RCC 7860 (cell line): Measurements from ENCODE around the gene UNC5A.

Source experiments
- DNase-seq: peaks from one replicate; pipeline ENCODE4 v3.0.0-alpha.2; 2015; ENCODE audit warnings: low spot score
- FAIRE-seq: peaks from 2 replicates; lab custom pipeline; 2012; peaks lifted over from hg19 to GRCh38; lab: Jason Lieb, UNC

Gene UNC5A

DNA sequence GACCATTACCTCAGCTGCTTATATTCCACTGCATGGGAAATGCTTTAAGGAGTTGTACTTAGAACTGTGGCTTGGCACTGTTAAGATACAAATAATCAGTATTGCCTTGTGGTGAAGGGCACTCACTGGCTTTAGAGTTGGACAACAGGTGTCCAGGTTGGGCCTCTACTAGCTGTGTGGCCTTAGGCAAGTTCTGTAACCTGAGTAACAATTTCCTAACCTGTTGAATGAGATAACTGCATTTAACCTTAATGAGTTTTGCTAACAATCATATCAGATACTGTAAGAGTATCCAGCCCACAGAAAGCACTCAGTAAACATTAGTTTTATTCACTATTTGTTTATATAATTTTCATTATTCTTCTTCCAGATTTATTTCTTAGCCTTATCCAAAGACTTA lies 106.0 kb downstream of the UNC5A start:
- no peak for FAIRE-seq
- no peak for DNase-seq

DNA sequence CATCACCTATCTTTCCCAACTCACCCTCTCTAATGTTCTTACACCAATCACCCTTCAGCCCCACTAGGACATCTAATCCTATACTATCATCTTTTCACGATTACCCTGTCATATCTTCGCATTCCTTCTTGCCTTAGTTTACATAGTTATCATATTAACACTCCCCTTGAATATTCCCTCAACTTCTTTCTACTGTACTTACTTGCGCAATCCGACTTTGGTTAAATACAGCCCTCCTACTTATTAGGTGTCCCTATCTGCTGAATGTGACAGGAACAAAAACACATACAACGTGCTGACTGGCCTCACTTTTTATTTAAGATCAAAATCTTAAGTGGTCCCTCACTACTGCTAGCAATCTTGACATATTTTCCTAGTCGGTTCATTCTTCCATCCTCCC lies 108.3 kb downstream of the UNC5A start:
- DNase-seq (no peak), FAIRE-seq (no peak)

DNA sequence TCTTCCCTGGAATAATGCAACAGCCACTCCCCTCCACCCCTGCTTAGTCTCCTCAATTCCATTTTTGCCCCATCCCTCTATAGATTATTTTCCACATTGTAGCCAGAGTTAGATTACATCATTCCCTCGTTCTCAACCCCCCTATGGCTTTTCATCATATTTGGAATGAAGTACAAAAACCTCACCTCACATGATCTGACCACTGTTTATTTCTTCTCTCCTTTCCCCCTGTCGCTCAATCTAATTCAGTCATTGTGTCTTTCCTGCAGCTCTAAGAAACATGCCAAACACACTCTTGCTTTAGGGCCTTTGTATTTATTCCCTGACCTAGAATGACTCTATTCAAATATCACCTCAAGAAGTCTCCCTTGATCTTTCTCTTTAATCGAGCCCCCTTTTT lies 111.4 kb downstream of the UNC5A start:
- DNase-seq (no peak), FAIRE-seq (no peak)

DNA sequence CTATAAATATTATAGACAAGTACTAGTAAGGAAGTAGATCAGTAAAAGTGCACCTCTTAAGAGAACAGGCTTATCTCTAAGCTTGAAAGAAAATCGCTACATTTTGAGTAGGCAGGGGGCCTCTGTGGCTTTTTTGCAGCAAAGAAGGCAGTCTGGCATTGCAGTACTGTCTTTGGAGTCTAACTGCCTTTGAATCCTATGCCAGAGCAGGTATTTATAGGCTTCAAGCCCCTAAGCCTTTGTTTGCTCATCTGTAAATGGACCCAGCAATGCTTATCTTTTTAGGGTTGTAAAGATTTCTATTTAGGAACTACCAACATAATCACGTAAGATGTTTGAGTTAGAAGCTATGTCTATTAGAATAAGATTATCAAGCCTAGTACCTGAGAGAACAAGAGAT lies 112.5 kb downstream of the UNC5A start:
- FAIRE-seq (no peak), DNase-seq (no peak)

DNA sequence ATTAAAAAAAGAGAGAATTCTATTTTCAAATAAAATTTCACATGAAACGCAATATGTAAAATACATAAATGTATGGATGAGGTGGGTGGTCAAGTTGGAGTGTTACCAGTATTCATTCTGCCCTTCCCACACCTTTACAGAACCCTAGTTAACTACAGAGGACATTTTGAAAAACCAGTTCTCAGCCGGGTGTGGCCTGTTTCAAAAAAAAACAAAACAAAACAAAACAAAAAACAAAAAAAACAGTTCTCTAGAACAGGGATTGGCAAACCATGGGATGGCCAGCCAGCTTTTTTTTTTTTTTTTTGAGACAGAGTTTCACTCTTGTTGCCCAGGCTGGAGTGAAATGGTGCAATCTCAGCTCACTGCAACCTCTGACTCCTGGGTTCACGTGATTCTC lies 117.2 kb downstream of the UNC5A start:
- FAIRE-seq (no peak), DNase-seq (no peak)

DNA sequence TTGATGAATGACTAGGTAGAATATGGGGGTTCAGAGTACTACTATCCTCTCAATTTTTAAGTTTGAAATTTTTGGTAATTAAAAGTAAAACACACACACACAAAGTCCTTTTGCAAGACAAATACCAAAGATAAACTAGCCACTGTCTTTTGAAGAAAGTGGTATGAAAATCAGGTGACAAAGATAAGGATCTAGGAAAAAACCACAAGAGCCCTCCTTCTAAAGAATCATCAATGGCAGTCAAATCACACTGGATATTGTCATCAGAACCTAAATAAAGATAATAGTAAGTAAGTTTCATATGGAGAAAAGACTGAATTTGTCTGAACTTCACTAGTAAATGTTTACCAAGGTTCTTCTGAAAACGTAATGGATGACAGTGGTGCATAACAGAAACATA lies 119.3 kb downstream of the UNC5A start:
- no peak for DNase-seq
- FAIRE-seq, result no peak
